Fibroblast of lung (primary cell): ENCODE data around the gene MUC6. TPM values are rescaled to one million over a fixed set of nuclear protein-coding genes. Genes with fewer than 3 reads are reported as not detected.

Experiments used
- DNase-seq, 2 donors: peaks; one replicate each; pipeline versions ENCODE4 v3.0.0 to v3.0.0-alpha.2; 2010; ENCODE audit warnings: low read depth in 2 of 2
- H2AFZ ChIP-seq: 2 replicates; pipeline ENCODE4 v1.5.1; 2012; ENCODE audit warnings: low read length, control low read depth, inconsistent platforms
- H3K27ac ChIP-seq: 2 replicates; pipeline ENCODE4 v1.5.1; 2011; ENCODE audit warnings: low read length, control low read depth; ENCODE audit not compliant: insufficient read depth
- H3K27me3 ChIP-seq: 2 replicates; pipeline ENCODE4 v1.5.1; 2011; ENCODE audit warnings: mild to moderate bottlenecking, low read length; ENCODE audit not compliant: control insufficient read depth, insufficient read depth
- H3K36me3 ChIP-seq: 2 replicates; pipeline ENCODE4 v1.5.1; 2011; ENCODE audit warnings: low read length; ENCODE audit not compliant: control insufficient read depth, insufficient read depth
- H3K4me1 ChIP-seq: 2 replicates; pipeline ENCODE4 v1.5.1; 2011; ENCODE audit warnings: low read length; ENCODE audit not compliant: control insufficient read depth, insufficient read depth; ENCODE audit errors: extremely low read depth
- H3K4me2 ChIP-seq: 2 replicates; pipeline ENCODE4 v1.5.1; 2011; ENCODE audit warnings: low read length, control low read depth; ENCODE audit not compliant: insufficient read depth; ENCODE audit errors: extremely low read depth
- H3K4me3 ChIP-seq, 4 experiments: fragments of 200-600 bp in 1 of 4; sonication (generic) in 1 of 4; replicated peaks in 1 of 4; 2 replicates each; pipeline ENCODE4 v1.5.1; 2011 to 2016; ENCODE audit warnings: low read length in 4 of 4, low read depth in 3 of 4, mild to moderate bottlenecking in 3 of 4, control low read depth in 2 of 4, inconsistent platforms in 1 of 4, mixed read lengths in 1 of 4; ENCODE audit not compliant: insufficient read depth in 1 of 4; ENCODE audit errors: control extremely low read depth in 1 of 4
- H3K79me2 ChIP-seq: 2 replicates; pipeline ENCODE4 v1.5.1; 2012; ENCODE audit warnings: mild to moderate bottlenecking, low read length, inconsistent platforms; ENCODE audit not compliant: control insufficient read depth, insufficient read depth
- H3K9ac ChIP-seq: 2 replicates; pipeline ENCODE4 v1.5.1; 2011; ENCODE audit warnings: mild to moderate bottlenecking, low read length, control low read depth; ENCODE audit not compliant: insufficient read depth
- H3K9me3 ChIP-seq: 2 replicates; pipeline ENCODE4 v1.5.1; 2012; ENCODE audit warnings: low read depth, low read length; ENCODE audit not compliant: control insufficient read depth, insufficient read depth
- H4K20me1 ChIP-seq: 2 replicates; pipeline ENCODE4 v1.5.1; 2011; ENCODE audit warnings: low read length; ENCODE audit not compliant: control insufficient read depth, insufficient read depth; ENCODE audit errors: extremely low read depth
- CTCF ChIP-seq, 2 donors: IDR thresholded peaks in 1 of 2; conservative IDR thresholded peaks in 1 of 2; 1 replicate in 1 of 2; 2 replicates in 1 of 2; pipeline ENCODE4 v1.5.1; 2011 to 2012; ENCODE audit warnings: low read length in 2 of 2, control low read depth in 1 of 2, inconsistent platforms in 1 of 2, low read depth in 1 of 2, mild to moderate bottlenecking in 1 of 2
- EZH2 ChIP-seq: IDR thresholded peaks from 2 replicates; pipeline ENCODE4 v1.5.1; 2012; ENCODE audit warnings: low read length, control low read depth, mild to moderate bottlenecking; ENCODE audit errors: missing control alignments
- polyA plus RNA-seq, 2 donors: library from polyadenylated mRNA; depleted of rRNA in 1 of 2; stranded (reverse) in 1 of 2; unstranded in 1 of 2; fragments of >200 nt; gene quantifications; 2 replicates each; pipeline ENCODE4 v1.2.1, GENCODE V29; 2011 to 2012; ENCODE audit warnings: missing spikeins in 1 of 2
- total RNA-seq: library from RNA; depleted of rRNA; stranded (reverse); fragments of >200 nt; gene quantifications from 2 replicates; pipeline ENCODE4 v1.2.1, GENCODE V29; 2014

The MUC6 gene
- total and polyA plus RNA-seq, 2 donors (not counting 1 experiment from before 2014, with no cell fraction given) = not detected

- Histone ChIP-seq H3K79me2 (no peaks in the 10 kb centered on the region), H2AFZ (no peak overlapping the region), H3K4me1 (no peaks in the 10 kb centered on the region), H3K9ac (no peak overlapping the region), H3K9me3 (no peaks in the 10 kb centered on the region), H3K4me2 (no peak overlapping the region), H3K36me3 (peaks cover 25% of the 10 kb centered on the region), H3K4me3 (no peak overlapping the region), H3K27ac (no peak overlapping the region), H4K20me1 (no peaks in the 10 kb centered on the region), H3K27me3 (no peaks in the 10 kb centered on the region)
- no peak for DNase-seq
- TF ChIP-seq CTCF (conservative IDR thresholded peaks at IDR 0.05 in 1 of 2, IDR thresholded peaks at IDR 0.05 in 1 of 2; ENCODE audit: low read depth in 1 of 2, low read length in 2 of 2) (no peak), EZH2 (no peak)
Measured at GRCh38 chr11:973237-973636, 63.3 kb downstream of the MUC6 start.

- Histone ChIP-seq H3K4me2 (no peak overlapping the region), H2AFZ (no peak overlapping the region), H3K4me3 (no peak overlapping the region), H3K4me1 (no peaks in the 10 kb centered on the region), H3K79me2 (no peaks in the 10 kb centered on the region), H3K27ac (no peak overlapping the region), H4K20me1 (no peaks in the 10 kb centered on the region), H3K36me3 (peaks cover 24% of the 10 kb centered on the region), H3K9me3 (no peaks in the 10 kb centered on the region), H3K9ac (no peak overlapping the region), H3K27me3 (no peaks in the 10 kb centered on the region)
- TF ChIP-seq EZH2 (no peak), CTCF (conservative IDR thresholded peaks at IDR 0.05 in 1 of 2, IDR thresholded peaks at IDR 0.05 in 1 of 2; ENCODE audit: low read depth in 1 of 2, low read length in 2 of 2) (no peak)
- DNase-seq = no peak
Measured at GRCh38 chr11:972523-973211, 63.9 kb downstream of the MUC6 start.

GRCh38 chr11:971731-972365 lies 64.7 kb downstream of the MUC6 start:
- no peak overlapping the region for H3K4me3 ChIP-seq

More at GRCh38 chr11:971731-972365, 64.7 kb downstream of the MUC6 start:
- no peak for DNase-seq
- Histone ChIP-seq H3K79me2 (no peaks in the 10 kb centered on the region), H3K36me3 (peaks cover 21% of the 10 kb centered on the region), H3K27ac (no peak overlapping the region), H3K4me2 (no peak overlapping the region), H3K9ac (no peak overlapping the region), H3K9me3 (no peaks in the 10 kb centered on the region), H3K4me1 (no peaks in the 10 kb centered on the region), H3K27me3 (no peaks in the 10 kb centered on the region), H2AFZ (no peak overlapping the region), H4K20me1 (no peaks in the 10 kb centered on the region)
- TF ChIP-seq EZH2 = no peak
- TF ChIP-seq CTCF (conservative IDR thresholded peaks at IDR 0.05 in 1 of 2, IDR thresholded peaks at IDR 0.05 in 1 of 2; ENCODE audit: low read depth in 1 of 2, low read length in 2 of 2) = no peak
